Right lobe of liver (tissue), 6 donors: ENCODE measurements around the gene SLC35A1. TPM values are rescaled to one million over a fixed set of nuclear protein-coding genes. Genes with fewer than 3 reads are reported as not detected.

ENCODE experiments used
- ATAC-seq, 4 donors: fragments of 200-7000 bp; cut with Tn5 transposase; one replicate each; pipeline ENCODE4 v1.9.1; 2020; ENCODE audit warnings: mild to moderate bottlenecking in 4 of 4, moderate library complexity in 4 of 4
- DNase-seq, 3 donors: peaks; one replicate each; pipeline ENCODE4 v3.0.0-alpha.2; 2020
- H3K27ac ChIP-seq, 3 donors: fragments of 200-600 bp; one replicate each; pipeline ENCODE4 v1.8.0; 2022
- H3K27me3 ChIP-seq, 2 donors: fragments of 200-600 bp; one replicate each; pipeline ENCODE4 v1.8.0; 2022
- H3K36me3 ChIP-seq, 4 donors: fragments of 200-600 bp; sonication (generic) in 1 of 4; one replicate each; pipeline versions ENCODE4 v1.5.1 to v1.8.0; 2017 to 2022; ENCODE audit warnings: control low read depth in 1 of 4
- H3K4me1 ChIP-seq, 4 donors: fragments of 200-600 bp; sonication (generic) in 1 of 4; one replicate each; pipeline versions ENCODE4 v1.5.1 to v1.8.0; 2017 to 2022; ENCODE audit warnings: control low read depth in 1 of 4
- H3K4me3 ChIP-seq, 3 donors: fragments of 200-600 bp; one replicate each; pipeline ENCODE4 v1.8.0; 2022
- H3K9me3 ChIP-seq, 4 donors: fragments of 200-600 bp; sonication (generic) in 1 of 4; one replicate each; pipeline versions ENCODE4 v1.5.1 to v1.8.0; 2017 to 2022; ENCODE audit warnings: control low read depth in 1 of 4
- POLR2A ChIP-seq: fragments of 450-650 bp; IDR thresholded peaks from one replicate; pipeline ENCODE4 v1.6.1; 2017; ENCODE audit warnings: antibody characterized with exemption, mild to moderate bottlenecking
- WGBS: methylation state at CpG from one replicate; pipeline ENCODE4 v1.1.6; 2018; ENCODE audit warnings: low coverage, low lambda C conversion rate; ENCODE audit not compliant: insufficient coverage; ENCODE audit errors: missing lambda C conversion rate; 5-methylcytosine and 5-hydroxymethylcytosine counted together
- intact Hi-C, 2 donors: fragments of 100-400 bp; cut with DNase I; formaldehyde crosslinking; loops; one replicate each; pipeline versions ENCODE4 v1.11.2 to v1.14.1; 2022
- total RNA-seq, 6 experiments: library from RNA; depleted of rRNA in 2 of 6; stranded (reverse); fragments of >200 nt in 2 of 6; fragmentation: NEBNext Ultra II Directional in 3 of 6; extraction: Animal tissue kit (Norgen Biotek cat#: 25700) in 3 of 6; gene quantifications; one replicate each; pipeline versions ENCODE4 v1.1.0 to v1.2.4, GENCODE V29; 2016 to 2023
- TF ChIP-seq, protein P1 (sequence below), 4 donors: fragments of 200-600 bp in 3 of 4; fragments of 450-650 bp in 1 of 4; IDR thresholded peaks; one replicate each; pipeline versions ENCODE4 v1.5.1 to v1.8.0; 2016 to 2022; ENCODE audit warnings: antibody characterized with exemption in 4 of 4, mild to moderate bottlenecking in 2 of 4
- donor health status: DM: no; HTN: yes; CAD: no.
- donor health status: DM: no; HTN: no; CAD: no.
- donor health status: DM: no; HTN: no; CAD: no.
- donor health status: DM: no; HTN: yes; CAD: no.
- donor health status: DM: no; HTN: yes; CAD: no.

Gene SLC35A1
- total RNA-seq, 6 experiments from 2014 or later = 9.3 to 14.1 (median 11.2) TPM

DNA sequence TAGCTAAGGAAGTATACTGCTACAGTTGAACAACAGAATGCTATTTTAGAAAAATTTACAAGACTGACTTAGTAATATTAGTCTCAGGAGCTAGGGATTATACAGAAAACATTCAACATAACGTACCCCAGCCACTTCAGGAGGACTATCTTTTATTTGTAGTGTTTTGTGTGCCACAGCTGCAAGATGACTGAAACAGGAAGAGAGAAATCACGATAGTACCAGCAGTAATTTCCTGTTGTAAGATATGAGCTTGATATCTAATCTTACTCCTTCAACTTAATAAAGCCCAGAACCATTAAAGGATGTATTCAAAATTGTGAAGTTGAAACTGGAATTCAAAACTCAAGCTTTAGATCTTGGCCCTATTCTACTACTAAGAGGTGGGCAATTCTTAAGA lies 42.1 kb downstream of the SLC35A1 start:
- no peaks in the 10 kb centered on the region for H3K4me1 ChIP-seq
- no peak for DNase-seq
- H3K4me3 ChIP-seq = no peak overlapping the region
- intact Hi-C loops = no loop called here
- no peak overlapping the region for H3K27ac ChIP-seq
- TF ChIP-seq POLR2A = no peak
- TF ChIP-seq, protein P1, sequence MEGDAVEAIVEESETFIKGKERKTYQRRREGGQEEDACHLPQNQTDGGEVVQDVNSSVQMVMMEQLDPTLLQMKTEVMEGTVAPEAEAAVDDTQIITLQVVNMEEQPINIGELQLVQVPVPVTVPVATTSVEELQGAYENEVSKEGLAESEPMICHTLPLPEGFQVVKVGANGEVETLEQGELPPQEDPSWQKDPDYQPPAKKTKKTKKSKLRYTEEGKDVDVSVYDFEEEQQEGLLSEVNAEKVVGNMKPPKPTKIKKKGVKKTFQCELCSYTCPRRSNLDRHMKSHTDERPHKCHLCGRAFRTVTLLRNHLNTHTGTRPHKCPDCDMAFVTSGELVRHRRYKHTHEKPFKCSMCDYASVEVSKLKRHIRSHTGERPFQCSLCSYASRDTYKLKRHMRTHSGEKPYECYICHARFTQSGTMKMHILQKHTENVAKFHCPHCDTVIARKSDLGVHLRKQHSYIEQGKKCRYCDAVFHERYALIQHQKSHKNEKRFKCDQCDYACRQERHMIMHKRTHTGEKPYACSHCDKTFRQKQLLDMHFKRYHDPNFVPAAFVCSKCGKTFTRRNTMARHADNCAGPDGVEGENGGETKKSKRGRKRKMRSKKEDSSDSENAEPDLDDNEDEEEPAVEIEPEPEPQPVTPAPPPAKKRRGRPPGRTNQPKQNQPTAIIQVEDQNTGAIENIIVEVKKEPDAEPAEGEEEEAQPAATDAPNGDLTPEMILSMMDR (IDR thresholded peaks at IDR 0.05) = no peak
- 55% methylated on average over 2 of the region's 2 CpGs for WGBS
- no peak for ATAC-seq
- H3K9me3 ChIP-seq = no peaks in the 10 kb centered on the region
- peaks cover 0 to 71% (median 15%) of the 10 kb centered on the region in 4 donors for H3K36me3 ChIP-seq
- H3K27me3 ChIP-seq = no peaks in the 10 kb centered on the region

DNA sequence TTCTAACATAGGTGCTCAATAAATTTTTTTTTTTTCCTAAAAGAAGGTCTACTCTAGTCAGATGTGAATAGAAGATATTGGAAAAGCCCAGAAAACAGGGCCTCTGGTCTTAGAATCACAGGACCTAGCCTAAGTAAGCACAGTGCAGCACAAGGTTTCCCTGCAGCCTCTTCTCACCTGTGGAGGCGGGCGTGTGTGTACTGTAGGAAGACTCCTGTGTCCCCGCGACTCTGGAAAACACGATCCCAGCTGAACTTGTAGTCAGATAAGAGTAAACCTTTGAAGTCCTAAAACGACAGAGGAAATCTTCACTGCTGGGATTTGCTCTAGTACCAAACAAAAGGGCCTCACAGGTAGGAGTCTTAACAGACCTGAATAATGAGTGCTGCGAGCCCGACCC lies 45.7 kb downstream of the SLC35A1 start:
- Histone ChIP-seq H3K36me3 (peaks cover 0 to 58% (median 11%) of the 10 kb centered on the region in 4 donors), H3K4me1 (no peaks in the 10 kb centered on the region), H3K27me3 (no peaks in the 10 kb centered on the region), H3K27ac (no peak overlapping the region), H3K4me3 (no peak overlapping the region), H3K9me3 (no peaks in the 10 kb centered on the region)
- TF ChIP-seq POLR2A = no peak
- TF ChIP-seq, protein P1 (IDR thresholded peaks at IDR 0.05) = no peak
- ATAC-seq = no peak
- 95% methylated on average over 8 of the region's 8 CpGs for WGBS
- intact Hi-C loops = no loop called here
- DNase-seq = no peak

DNA sequence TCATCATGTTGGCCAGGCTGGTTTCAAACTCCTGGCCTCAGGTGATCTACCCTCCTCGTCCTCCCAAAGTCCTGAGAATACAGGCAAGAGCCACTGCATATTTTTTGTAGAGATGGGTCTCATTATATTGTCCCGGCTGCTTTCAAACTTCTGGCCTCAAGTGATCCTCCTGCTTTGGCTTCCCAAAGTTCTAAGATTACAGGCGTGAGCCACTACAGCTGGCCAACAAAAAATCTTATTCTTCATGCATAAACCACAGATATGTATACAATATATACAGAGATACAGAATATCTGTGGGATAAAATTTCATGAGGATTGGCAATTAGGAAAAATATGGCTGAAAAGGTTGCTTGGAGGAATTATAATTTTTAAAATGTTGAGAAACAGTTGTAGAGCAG lies 49.9 kb downstream of the SLC35A1 start:
- Histone ChIP-seq H3K4me3 (no peak overlapping the region), H3K27me3 (no peaks in the 10 kb centered on the region), H3K9me3 (no peaks in the 10 kb centered on the region), H3K27ac (no peak overlapping the region), H3K4me1 (no peaks in the 10 kb centered on the region), H3K36me3 (peaks cover 0 to 39% (median 7%) of the 10 kb centered on the region in 4 donors)
- WGBS = 98% methylated on average over 3 of the region's 3 CpGs
- TF ChIP-seq, protein P1 (IDR thresholded peaks at IDR 0.05) = no peak
- TF ChIP-seq POLR2A = no peak
- intact Hi-C loops = no loop called here
- no peak for DNase-seq
- no peak for ATAC-seq

DNA sequence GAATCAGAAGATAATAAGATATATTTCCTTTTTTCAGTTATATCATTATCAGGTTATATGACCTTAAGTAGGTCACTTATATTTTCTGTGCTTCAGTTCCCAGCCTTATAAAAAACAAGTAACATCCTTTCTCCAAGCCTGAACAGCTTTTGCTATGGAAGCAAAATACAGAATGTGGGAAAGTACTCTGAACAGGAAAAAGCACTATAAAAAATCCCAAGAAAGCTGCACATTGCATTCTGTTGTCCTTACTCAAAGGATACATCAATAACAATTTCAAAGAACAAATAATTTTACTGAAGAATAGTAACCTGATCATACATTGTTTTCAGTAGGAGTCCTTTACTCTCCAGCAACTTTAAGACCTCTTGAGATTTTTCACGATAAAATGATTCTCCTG lies 56.4 kb downstream of the SLC35A1 start:
- H3K27ac ChIP-seq = no peak overlapping the region
- ATAC-seq (peak in 2 of 4 donors; percentile 13 to 20), DNase-seq (no peak)
- H3K27me3 ChIP-seq = no peaks in the 10 kb centered on the region
- intact Hi-C loops = no loop called here
- TF ChIP-seq POLR2A = no peak
- TF ChIP-seq, protein P1 (IDR thresholded peaks at IDR 0.05) = no peak
- H3K9me3 ChIP-seq = no peaks in the 10 kb centered on the region
- H3K4me3 ChIP-seq = no peak overlapping the region
- WGBS = 67% methylated on average over 1 of the region's 1 CpG
- peaks cover 0 to 5% (median under 1%) of the 10 kb centered on the region in 4 donors for H3K36me3 ChIP-seq
- no peaks in the 10 kb centered on the region for H3K4me1 ChIP-seq
